Right atrium auricular region (tissue), 2 donors: ENCODE data around the gene TTC34. TPM values are rescaled to one million over a fixed set of nuclear protein-coding genes. Genes with fewer than 3 reads are reported as not detected.

Experiments
- DNase-seq: peaks from one replicate; pipeline ENCODE4 v3.0.0-alpha.2; 2019; ENCODE audit warnings: low spot score
- H3K27ac ChIP-seq, 2 donors: fragments of 200-600 bp; sonication (generic); 1 replicate in 1 of 2; 2 replicates in 1 of 2; pipeline ENCODE4 v1.5.1; 2016 to 2019
- H3K27me3 ChIP-seq, 2 donors: fragments of 200-600 bp; sonication (generic); one replicate each; pipeline versions ENCODE4 v1.5.1 to v1.6.0; 2017 to 2019
- H3K36me3 ChIP-seq: fragments of 200-600 bp; sonication (generic); one replicate; pipeline ENCODE4 v1.5.1; 2016
- H3K4me1 ChIP-seq, 2 donors: fragments of 200-600 bp; sonication (generic); one replicate each; pipeline versions ENCODE4 v1.5.1 to v1.6.0; 2017 to 2019
- H3K4me3 ChIP-seq, 2 donors: fragments of 200-600 bp; sonication (generic); 1 replicate in 1 of 2; 2 replicates in 1 of 2; pipeline ENCODE4 v1.5.1; 2017 to 2019; ENCODE audit warnings: mild to moderate bottlenecking in 1 of 2, moderate library complexity in 1 of 2
- H3K9me3 ChIP-seq, 2 donors: fragments of 200-600 bp; sonication (generic); one replicate each; pipeline ENCODE4 v1.5.1; 2019
- CTCF ChIP-seq, 2 donors: fragments of 200-600 bp; sonication (generic); IDR thresholded peaks; one replicate each; pipeline ENCODE4 v1.5.1; 2019; ENCODE audit warnings: antibody characterized with exemption in 2 of 2
- total RNA-seq, 2 donors: library from RNA; depleted of rRNA; stranded (reverse); fragments of >200 nt; gene quantifications; one replicate each; pipeline ENCODE4 v1.1.0, GENCODE V29; 2016

Gene TTC34
- total RNA-seq = under 1 TPM; 0.08 to 0.11 TPM

GRCh38 chr1:2801535-2802291 lies at the start of gene TTC34:
Gene TTC34, minus strand, starts transcription at chr1:2801693. Its CDS starts 866 bp downstream, at chr1:2800827.
- Histone ChIP-seq H3K27ac (no peak within 1 kb of the TSS), H3K36me3 (no peaks in the 10 kb centered on the region), H3K4me3 (no peak within 1 kb of the TSS), H3K4me1 (no peaks in the 10 kb centered on the region), H3K9me3 (no peaks in the 10 kb centered on the region), H3K27me3 (no peaks in the 10 kb centered on the region)
- no peak for DNase-seq
- TF ChIP-seq CTCF (IDR thresholded peaks at IDR 0.05) = no peak

GRCh38 chr1:2850502-2850901 lies 49.0 kb upstream of the TTC34 start:
- Histone ChIP-seq H3K4me3 (no peak overlapping the region), H3K27ac (no peak overlapping the region), H3K36me3 (no peaks in the 10 kb centered on the region), H3K4me1 (no peaks in the 10 kb centered on the region), H3K9me3 (no peaks in the 10 kb centered on the region), H3K27me3 (no peaks in the 10 kb centered on the region)
- no peak for TF ChIP-seq CTCF (IDR thresholded peaks at IDR 0.05)
- no peak for DNase-seq

GRCh38 chr1:2848006-2848670 lies 46.6 kb upstream of the TTC34 start:
- no peak overlapping the region for H3K4me3 ChIP-seq
- TF ChIP-seq CTCF (IDR thresholded peaks at IDR 0.05) = no peak
- H3K27me3 ChIP-seq = no peaks in the 10 kb centered on the region
- peaks cover 0 to 13% of the 10 kb centered on the region in 2 donors for H3K9me3 ChIP-seq
- H3K27ac ChIP-seq = no peak overlapping the region
- no peaks in the 10 kb centered on the region for H3K4me1 ChIP-seq
- no peak for DNase-seq
- no peaks in the 10 kb centered on the region for H3K36me3 ChIP-seq

GRCh38 chr1:2847086-2847985 lies 45.8 kb upstream of the TTC34 start:
- Histone ChIP-seq H3K27ac (no peak overlapping the region), H3K9me3 (peaks cover 0 to 13% of the 10 kb centered on the region in 2 donors), H3K4me3 (no peak overlapping the region), H3K36me3 (no peaks in the 10 kb centered on the region), H3K4me1 (no peaks in the 10 kb centered on the region), H3K27me3 (no peaks in the 10 kb centered on the region)
- DNase-seq = no peak
- no peak for TF ChIP-seq CTCF (IDR thresholded peaks at IDR 0.05)

- Histone ChIP-seq H3K27me3 (no peaks in the 10 kb centered on the region), H3K4me3 (no peak overlapping the region), H3K27ac (no peak overlapping the region), H3K4me1 (no peaks in the 10 kb centered on the region), H3K36me3 (no peaks in the 10 kb centered on the region), H3K9me3 (peaks cover 0 to 13% of the 10 kb centered on the region in 2 donors)
- no peak for DNase-seq
- no peak for TF ChIP-seq CTCF (IDR thresholded peaks at IDR 0.05)
Observed at GRCh38 chr1:2845869-2846268, 44.4 kb upstream of the TTC34 start.
